ENCODE results near the gene ACOXL.
A peak's percentile ranks its signal among the peaks of the same experiment; 100 is the strongest.

The ACOXL gene

GRCh38 chr2:110731064-110731463 lies 1.3 kb upstream of the ACOXL start:
- CTCF ChIA-PET: no interaction called here
- POLR2A ChIA-PET: no interaction called here
- no peaks in the 10 kb centered on the region for H3K9me3 ChIP-seq (ENCODE audit: control insufficient read depth, insufficient read depth, low read depth, low read length)
- no peaks in the 10 kb centered on the region for H3K36me3 ChIP-seq (ENCODE audit: control insufficient read depth in 2 of 2, insufficient read depth in 1 of 2, low read length in 2 of 2)
- peaks cover 5% of the 10 kb centered on the region; the same call in 1 of the 2 replicates for H3K4me1 ChIP-seq (ENCODE audit: control insufficient read depth, insufficient read depth, low read length)
- no peak overlapping the region for H3K4me3 ChIP-seq (ENCODE audit: low read depth, low read length)
- TF ChIP-seq ZNF169 (tag by site-specific recombination; IDR thresholded peaks at IDR 0.05) (no peak), ZNF510 (tag by site-specific recombination; IDR thresholded peaks at IDR 0.05; ENCODE audit: insufficient replicate concordance) (no peak), ZNF548 (tag by site-specific recombination; IDR thresholded peaks at IDR 0.05) (no peak), PBX3 (CRISPR knock-in tag; IDR thresholded peaks at IDR 0.05) (no peak)
- H3K27ac ChIP-seq (ENCODE audit: extremely low read depth, low read depth, low read length): no peak overlapping the region

GRCh38 chr2:110735366-110735765 lies 3.0 kb downstream of the ACOXL start:
- POLR2A ChIA-PET: interaction anchor here (0.9 kb wide), 1 partner anchor 12 kb away, joined by 3 read pairs; no protein-coding TSS in a partner anchor
- no peaks in the 10 kb centered on the region for H3K9me3 ChIP-seq (ENCODE audit: control insufficient read depth, insufficient read depth, low read depth, low read length)
- H3K27ac ChIP-seq (ENCODE audit: extremely low read depth, low read depth, low read length): no peak overlapping the region
- H3K36me3 ChIP-seq (ENCODE audit: control insufficient read depth in 2 of 2, insufficient read depth in 1 of 2, low read length in 2 of 2): no peaks in the 10 kb centered on the region
- CTCF ChIA-PET: no interaction called here
- peaks cover 5% of the 10 kb centered on the region; the same call in 1 of the 2 replicates for H3K4me1 ChIP-seq (ENCODE audit: control insufficient read depth, insufficient read depth, low read length)
- no peak overlapping the region for H3K4me3 ChIP-seq (ENCODE audit: low read depth, low read length)
- TF ChIP-seq ZNF354C (tag by site-specific recombination; IDR thresholded peaks at IDR 0.05; ENCODE audit: borderline replicate concordance, low read depth) (no peak), ZNF48 (tag by site-specific recombination; IDR thresholded peaks at IDR 0.05) (no peak), ZFHX2 (tag by site-specific recombination; conservative IDR thresholded peaks at IDR 0.05) (no peak), ZFP41 (tag by site-specific recombination; IDR thresholded peaks at IDR 0.05; ENCODE audit: borderline replicate concordance) (no peak), ZNF394 (tag by site-specific recombination; IDR thresholded peaks at IDR 0.05; ENCODE audit: borderline replicate concordance) (no peak), ZNF223 (tag by site-specific recombination; IDR thresholded peaks at IDR 0.05) (no peak), ZSCAN30 (tag by site-specific recombination; IDR thresholded peaks at IDR 0.05) (no peak), ZNF16 (tag by site-specific recombination; IDR thresholded peaks at IDR 0.05; ENCODE audit: low read depth) (no peak), ZNF423 (tag by site-specific recombination; IDR thresholded peaks at IDR 0.05) (no peak), TCF7L2 (IDR thresholded peaks at IDR 0.05; ENCODE audit: borderline replicate concordance, low read depth, low read length) (no peak), EGR2 (tag by site-specific recombination; IDR thresholded peaks at IDR 0.05; ENCODE audit: low read depth) (no peak), ZNF114 (tag by site-specific recombination; IDR thresholded peaks at IDR 0.05) (no peak), PRDM4 (tag by site-specific recombination; IDR thresholded peaks at IDR 0.05) (no peak), ZNF214 (tag by site-specific recombination; IDR thresholded peaks at IDR 0.05; ENCODE audit: borderline replicate concordance) (no peak), ZNF292 (tag by site-specific recombination; IDR thresholded peaks at IDR 0.05; ENCODE audit: borderline replicate concordance, low read depth) (no peak), ZNF426 (tag by site-specific recombination; IDR thresholded peaks at IDR 0.05) (no peak), IKZF3 (tag by site-specific recombination; IDR thresholded peaks at IDR 0.05) (0 out of 2 replicates have a peak, but pooled peaks have one; percentile 16), ZNF544 (tag by site-specific recombination; IDR thresholded peaks at IDR 0.05) (no peak), GLIS1 (tag by site-specific recombination; IDR thresholded peaks at IDR 0.05) (peak; percentile 56)
- TF ChIP-seq, protein P1, sequence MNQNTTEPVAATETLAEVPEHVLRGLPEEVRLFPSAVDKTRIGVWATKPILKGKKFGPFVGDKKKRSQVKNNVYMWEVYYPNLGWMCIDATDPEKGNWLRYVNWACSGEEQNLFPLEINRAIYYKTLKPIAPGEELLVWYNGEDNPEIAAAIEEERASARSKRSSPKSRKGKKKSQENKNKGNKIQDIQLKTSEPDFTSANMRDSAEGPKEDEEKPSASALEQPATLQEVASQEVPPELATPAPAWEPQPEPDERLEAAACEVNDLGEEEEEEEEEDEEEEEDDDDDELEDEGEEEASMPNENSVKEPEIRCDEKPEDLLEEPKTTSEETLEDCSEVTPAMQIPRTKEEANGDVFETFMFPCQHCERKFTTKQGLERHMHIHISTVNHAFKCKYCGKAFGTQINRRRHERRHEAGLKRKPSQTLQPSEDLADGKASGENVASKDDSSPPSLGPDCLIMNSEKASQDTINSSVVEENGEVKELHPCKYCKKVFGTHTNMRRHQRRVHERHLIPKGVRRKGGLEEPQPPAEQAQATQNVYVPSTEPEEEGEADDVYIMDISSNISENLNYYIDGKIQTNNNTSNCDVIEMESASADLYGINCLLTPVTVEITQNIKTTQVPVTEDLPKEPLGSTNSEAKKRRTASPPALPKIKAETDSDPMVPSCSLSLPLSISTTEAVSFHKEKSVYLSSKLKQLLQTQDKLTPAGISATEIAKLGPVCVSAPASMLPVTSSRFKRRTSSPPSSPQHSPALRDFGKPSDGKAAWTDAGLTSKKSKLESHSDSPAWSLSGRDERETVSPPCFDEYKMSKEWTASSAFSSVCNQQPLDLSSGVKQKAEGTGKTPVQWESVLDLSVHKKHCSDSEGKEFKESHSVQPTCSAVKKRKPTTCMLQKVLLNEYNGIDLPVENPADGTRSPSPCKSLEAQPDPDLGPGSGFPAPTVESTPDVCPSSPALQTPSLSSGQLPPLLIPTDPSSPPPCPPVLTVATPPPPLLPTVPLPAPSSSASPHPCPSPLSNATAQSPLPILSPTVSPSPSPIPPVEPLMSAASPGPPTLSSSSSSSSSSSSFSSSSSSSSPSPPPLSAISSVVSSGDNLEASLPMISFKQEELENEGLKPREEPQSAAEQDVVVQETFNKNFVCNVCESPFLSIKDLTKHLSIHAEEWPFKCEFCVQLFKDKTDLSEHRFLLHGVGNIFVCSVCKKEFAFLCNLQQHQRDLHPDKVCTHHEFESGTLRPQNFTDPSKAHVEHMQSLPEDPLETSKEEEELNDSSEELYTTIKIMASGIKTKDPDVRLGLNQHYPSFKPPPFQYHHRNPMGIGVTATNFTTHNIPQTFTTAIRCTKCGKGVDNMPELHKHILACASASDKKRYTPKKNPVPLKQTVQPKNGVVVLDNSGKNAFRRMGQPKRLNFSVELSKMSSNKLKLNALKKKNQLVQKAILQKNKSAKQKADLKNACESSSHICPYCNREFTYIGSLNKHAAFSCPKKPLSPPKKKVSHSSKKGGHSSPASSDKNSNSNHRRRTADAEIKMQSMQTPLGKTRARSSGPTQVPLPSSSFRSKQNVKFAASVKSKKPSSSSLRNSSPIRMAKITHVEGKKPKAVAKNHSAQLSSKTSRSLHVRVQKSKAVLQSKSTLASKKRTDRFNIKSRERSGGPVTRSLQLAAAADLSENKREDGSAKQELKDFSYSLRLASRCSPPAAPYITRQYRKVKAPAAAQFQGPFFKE (tag by site-specific recombination; IDR thresholded peaks at IDR 0.05; ENCODE audit: borderline replicate concordance): no peak
- TF ChIP-seq, protein P2, sequence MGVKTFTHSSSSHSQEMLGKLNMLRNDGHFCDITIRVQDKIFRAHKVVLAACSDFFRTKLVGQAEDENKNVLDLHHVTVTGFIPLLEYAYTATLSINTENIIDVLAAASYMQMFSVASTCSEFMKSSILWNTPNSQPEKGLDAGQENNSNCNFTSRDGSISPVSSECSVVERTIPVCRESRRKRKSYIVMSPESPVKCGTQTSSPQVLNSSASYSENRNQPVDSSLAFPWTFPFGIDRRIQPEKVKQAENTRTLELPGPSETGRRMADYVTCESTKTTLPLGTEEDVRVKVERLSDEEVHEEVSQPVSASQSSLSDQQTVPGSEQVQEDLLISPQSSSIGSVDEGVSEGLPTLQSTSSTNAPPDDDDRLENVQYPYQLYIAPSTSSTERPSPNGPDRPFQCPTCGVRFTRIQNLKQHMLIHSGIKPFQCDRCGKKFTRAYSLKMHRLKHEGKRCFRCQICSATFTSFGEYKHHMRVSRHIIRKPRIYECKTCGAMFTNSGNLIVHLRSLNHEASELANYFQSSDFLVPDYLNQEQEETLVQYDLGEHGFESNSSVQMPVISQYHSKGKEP (tag by site-specific recombination; IDR thresholded peaks at IDR 0.05): no peak

All from HEK293 (cell line).